Activated B cell treated with CpG ODN at 0.5 μM for 24 hours (primary cell): ENCODE results near the gene TSPAN9. TPM values are rescaled to one million over a fixed set of nuclear protein-coding genes. Genes with fewer than 3 reads are reported as not detected.

ENCODE experiments used
- ATAC-seq: fragments of 200-7000 bp; cut with Tn5 transposase; one replicate; pipeline ENCODE4 v1.10.0; 2021; ENCODE audit warnings: low read depth, mild to moderate bottlenecking, moderate library complexity
- CTCF ChIA-PET: fragments of 350-600 bp; sonication (Branson Sonifier 250); formaldehyde crosslinking; loops from one replicate; lab custom pipeline; 2021; ENCODE audit warnings: antibody characterized with exemption; lab: Charles Lee
- POLR2A ChIA-PET: fragments of 350-600 bp; sonication (Branson Sonifier 250); formaldehyde crosslinking; loops from one replicate; lab custom pipeline; 2021; ENCODE audit warnings: antibody characterized with exemption; lab: Charles Lee
- DNase-seq: peaks from one replicate; pipeline ENCODE4 v3.0.0; 2022
- H3K27ac Mint-ChIP-seq: one replicate; pipeline ENCODE4 v1.8.0; 2020; ENCODE audit warnings: mixed read lengths
- H3K27me3 Mint-ChIP-seq: one replicate; pipeline ENCODE4 v1.8.0; 2021; ENCODE audit warnings: mixed read lengths
- H3K36me3 Mint-ChIP-seq: one replicate; pipeline ENCODE4 v1.8.0; 2021; ENCODE audit warnings: low read depth, mixed read lengths
- H3K4me1 Mint-ChIP-seq: one replicate; pipeline ENCODE4 v1.8.0; 2021; ENCODE audit warnings: mixed read lengths
- H3K4me3 Mint-ChIP-seq: one replicate; pipeline ENCODE4 v1.8.0; 2020; ENCODE audit warnings: mild to moderate bottlenecking, mixed read lengths
- H3K9me3 Mint-ChIP-seq: one replicate; pipeline ENCODE4 v1.8.0; 2020; ENCODE audit warnings: mixed read lengths
- CTCF ChIP-seq: fragments of 200-600 bp; IDR thresholded peaks from one replicate; pipeline ENCODE4 v1.8.0; 2022; ENCODE audit warnings: antibody characterized with exemption, mild to moderate bottlenecking
- intact Hi-C: fragments of 100-400 bp; cut with micrococcal nuclease; formaldehyde crosslinking; loops from one replicate; pipeline ENCODE4 v1.15.1; 2024
- total RNA-seq: library from RNA; stranded (reverse); gene quantifications from 2 replicates; pipeline ENCODE4 v1.2.3, GENCODE V29; 2022

TSPAN9 gene
- total RNA-seq, 1 donor from 2014 or later: 0.20 TPM

DNA sequence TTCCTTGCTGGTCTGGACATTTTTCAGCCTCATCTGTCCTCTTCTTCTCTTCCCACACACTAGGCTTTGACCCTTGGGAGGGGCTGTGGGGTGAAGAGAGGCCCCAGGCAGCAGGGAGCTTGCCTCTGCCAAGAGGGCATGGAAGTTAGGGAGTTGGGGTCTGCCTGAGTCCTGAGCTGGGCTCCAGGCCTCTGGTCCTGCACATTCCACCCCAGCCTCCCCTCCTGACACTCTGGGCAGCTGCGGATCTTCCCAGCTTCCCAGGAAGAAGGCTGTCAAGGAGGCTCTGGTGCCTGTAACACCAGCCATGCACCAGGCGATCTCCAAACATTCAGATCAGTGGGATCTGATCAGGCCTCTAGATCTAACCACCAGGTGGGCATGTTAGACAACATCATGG is 244.7 kb downstream of the TSPAN9 start:
- no peaks in the 10 kb centered on the region for H3K9me3 Mint-ChIP-seq
- intact Hi-C loops: no loop called here
- no peaks in the 10 kb centered on the region for H3K36me3 Mint-ChIP-seq
- no peaks in the 10 kb centered on the region for H3K4me1 Mint-ChIP-seq
- no peak overlapping the region for H3K27ac Mint-ChIP-seq
- no peak for DNase-seq
- POLR2A ChIA-PET: no interaction called here
- peaks cover 6% of the 10 kb centered on the region for H3K27me3 Mint-ChIP-seq
- H3K4me3 Mint-ChIP-seq: no peak overlapping the region
- no peak for ATAC-seq
- no peak for TF ChIP-seq CTCF
- CTCF ChIA-PET: no interaction called here

DNA sequence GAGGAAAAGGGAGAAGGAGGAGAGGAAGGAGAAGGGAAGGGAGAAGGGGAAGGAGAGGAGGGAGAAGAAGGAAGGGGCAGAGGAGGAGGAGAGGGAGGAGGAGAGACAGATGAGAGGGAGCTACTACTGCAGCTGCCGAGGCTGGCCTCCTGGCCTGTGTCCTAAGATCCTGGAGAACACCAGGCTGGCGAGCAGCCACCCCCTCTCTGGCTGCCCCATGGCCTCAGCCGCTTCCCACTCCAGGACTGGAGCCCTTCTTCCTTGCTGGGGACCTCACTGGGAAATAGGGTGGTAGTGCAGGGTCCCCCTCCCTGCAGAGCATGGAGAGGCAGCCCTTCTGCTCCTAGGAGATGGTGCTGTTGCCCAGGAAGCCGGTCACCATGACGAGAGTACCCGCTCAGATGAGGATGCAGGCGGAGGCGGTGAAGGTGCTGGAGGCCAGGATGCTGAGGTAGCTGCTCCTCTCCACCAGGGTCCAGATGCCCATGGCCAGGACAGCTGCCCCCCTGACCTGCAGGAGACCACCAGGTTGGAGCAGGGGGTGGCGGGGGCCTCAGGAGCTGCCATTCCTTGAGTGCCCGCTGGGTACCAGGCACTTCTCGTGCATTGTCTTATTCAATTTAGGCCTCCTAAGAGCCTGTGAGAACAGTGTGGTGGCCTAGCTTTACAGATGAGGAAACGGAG is 246.0 kb downstream of the TSPAN9 start:
- ChIA-PET CTCF (no interaction called here), POLR2A (no interaction called here)
- Mint-ChIP-seq H3K27me3 (peaks cover 6% of the 10 kb centered on the region), H3K9me3 (no peaks in the 10 kb centered on the region), H3K27ac (no peak overlapping the region), H3K36me3 (no peaks in the 10 kb centered on the region), H3K4me1 (no peaks in the 10 kb centered on the region), H3K4me3 (no peak overlapping the region)
- no peak for TF ChIP-seq CTCF
- ATAC-seq (no peak), DNase-seq (no peak)
- intact Hi-C loops: no loop called here

GRCh38 chr12:3325736-3326135 is 248.6 kb downstream of the TSPAN9 start:
- ChIA-PET CTCF (no interaction called here), POLR2A (no interaction called here)
- Mint-ChIP-seq H3K27me3 (peaks cover 8% of the 10 kb centered on the region), H3K36me3 (no peaks in the 10 kb centered on the region), H3K4me1 (no peaks in the 10 kb centered on the region), H3K4me3 (no peak overlapping the region), H3K9me3 (no peaks in the 10 kb centered on the region), H3K27ac (no peak overlapping the region)
- intact Hi-C loops: no loop called here
- no peak for ATAC-seq
- DNase-seq: no peak
- TF ChIP-seq CTCF: no peak

DNA sequence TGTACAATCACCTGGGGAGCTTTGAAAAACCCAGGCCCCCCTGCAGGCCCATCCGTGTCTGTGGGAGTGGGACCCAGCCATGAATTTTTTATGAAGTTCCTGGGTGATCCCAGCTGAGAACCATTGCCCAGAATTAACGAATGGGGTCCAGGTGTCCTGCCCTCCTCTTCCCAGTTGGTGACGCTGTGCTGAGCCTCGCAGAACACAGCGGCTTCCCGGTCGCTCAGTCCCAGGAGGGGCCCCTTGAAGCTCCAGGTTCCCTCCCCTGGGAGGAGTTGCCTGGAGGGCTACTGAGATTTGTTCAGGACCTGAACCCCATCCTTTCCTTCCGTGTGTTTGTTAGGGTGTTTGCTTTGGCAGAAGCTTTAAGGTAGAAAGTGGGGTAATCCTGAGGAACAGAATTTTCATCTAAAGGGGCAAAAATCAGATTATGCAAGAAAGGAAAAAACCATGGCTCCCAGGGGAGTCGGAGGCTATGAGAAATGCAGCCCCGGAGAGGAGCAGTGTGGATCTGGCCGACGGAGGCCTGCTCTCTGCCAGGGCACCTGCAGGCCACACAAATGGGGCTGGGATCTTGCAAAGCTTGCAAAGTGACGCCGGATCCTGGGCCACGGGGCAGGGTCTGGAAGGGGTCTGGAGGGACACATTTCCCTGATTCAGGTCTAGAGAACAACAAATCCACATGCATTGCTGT is 249.1 kb downstream of the TSPAN9 start:
- DNase-seq: no peak
- Mint-ChIP-seq H3K27me3 (peaks cover 8% of the 10 kb centered on the region), H3K27ac (no peak overlapping the region), H3K36me3 (no peaks in the 10 kb centered on the region), H3K9me3 (no peaks in the 10 kb centered on the region), H3K4me1 (no peaks in the 10 kb centered on the region), H3K4me3 (no peak overlapping the region)
- CTCF ChIA-PET: no interaction called here
- TF ChIP-seq CTCF: no peak
- POLR2A ChIA-PET: no interaction called here
- ATAC-seq: no peak
- intact Hi-C loops: no loop called here

DNA sequence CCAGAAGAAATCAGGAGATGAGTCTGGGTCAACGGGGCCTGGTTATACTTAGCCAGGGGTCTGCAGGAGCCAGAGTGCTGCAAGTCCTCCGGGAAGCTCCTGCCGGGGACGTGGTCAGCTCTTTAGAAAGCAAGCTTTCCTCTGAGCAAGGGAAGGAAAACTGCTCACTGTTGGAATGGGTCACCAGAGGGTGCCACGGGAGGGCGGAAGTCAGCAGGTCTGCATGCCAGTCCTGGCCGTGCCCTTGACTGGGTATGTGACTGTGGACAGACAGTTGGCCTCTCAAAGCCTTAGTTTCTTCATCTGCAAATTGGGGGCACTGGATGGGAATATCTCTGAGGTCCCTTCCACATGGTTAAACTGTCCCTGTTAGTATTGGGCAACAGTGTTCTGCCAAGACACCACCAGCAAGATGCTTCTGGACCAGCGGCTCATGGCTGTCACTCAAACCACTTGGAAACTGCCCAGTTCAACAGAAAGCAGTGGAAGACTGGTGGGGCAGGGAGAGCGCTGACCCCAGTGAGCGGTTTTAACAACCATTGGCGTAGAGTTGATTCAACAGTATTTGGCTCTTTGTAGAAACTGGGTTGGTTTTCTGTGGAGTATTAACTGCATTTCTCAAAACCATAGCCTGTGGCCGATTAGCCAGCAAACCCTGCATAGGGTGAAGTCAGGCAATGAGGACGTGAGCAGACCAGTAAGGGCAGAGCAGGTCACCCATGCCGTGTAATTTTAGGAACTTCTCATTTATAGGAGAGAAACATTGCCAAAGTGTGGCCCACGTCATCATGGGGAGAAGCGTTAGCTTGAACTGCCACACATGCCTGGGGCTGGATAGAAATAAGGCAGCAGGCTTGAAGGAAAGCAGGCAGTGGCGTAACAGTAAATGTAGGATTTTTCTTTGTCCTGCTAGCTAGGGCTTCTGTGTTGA is 249.9 kb downstream of the TSPAN9 start:
- Mint-ChIP-seq H3K4me1 (no peaks in the 10 kb centered on the region), H3K4me3 (no peak overlapping the region), H3K36me3 (no peaks in the 10 kb centered on the region), H3K27me3 (peaks cover 8% of the 10 kb centered on the region), H3K27ac (no peak overlapping the region), H3K9me3 (no peaks in the 10 kb centered on the region)
- no peak for DNase-seq
- intact Hi-C loops: no loop called here
- ChIA-PET POLR2A (no interaction called here), CTCF (no interaction called here)
- ATAC-seq: no peak
- TF ChIP-seq CTCF: no peak
